SIG-M5 treated with dmso at 0.1 percent for 504 hours (cell line): ENCODE data around the gene LIPG.

Experiments used
- DNase-seq: peaks from one replicate; lab custom pipeline; 2025; ENCODE audit not compliant: unreplicated experiment; lab: John Stamatoyannopoulos, UW

Gene LIPG

GRCh38 chr18:49546278-49546677, 15.6 kb upstream of the LIPG start:
- no peak for DNase-seq

GRCh38 chr18:49546719-49547273, 15.1 kb upstream of the LIPG start:
- no peak for DNase-seq

GRCh38 chr18:49547701-49548100, 14.2 kb upstream of the LIPG start:
- DNase-seq = peak; percentile 52

GRCh38 chr18:49548229-49548636, 13.6 kb upstream of the LIPG start:
- no peak for DNase-seq

GRCh38 chr18:49550621-49551339, 11.1 kb upstream of the LIPG start:
- no peak for DNase-seq

GRCh38 chr18:49553003-49553402, 8.9 kb upstream of the LIPG start:
- no peak for DNase-seq

GRCh38 chr18:49555641-49556040, 6.2 kb upstream of the LIPG start:
- DNase-seq = no peak

GRCh38 chr18:49558356-49558755, 3.5 kb upstream of the LIPG start:
- no peak for DNase-seq

- DNase-seq = peak; percentile 45
Observed at GRCh38 chr18:49559326-49559931, 2.4 kb upstream of the LIPG start.

GRCh38 chr18:49560277-49560623, 1.6 kb upstream of the LIPG start:
- DNase-seq = no peak

- no peak for DNase-seq
Observed at GRCh38 chr18:49560624-49561288, 1.1 kb upstream of the LIPG start.

GRCh38 chr18:49562481-49563129, 748 bp downstream of the LIPG start:
- no peak for DNase-seq

- no peak for DNase-seq
Observed at GRCh38 chr18:49563130-49563540, 1.3 kb downstream of the LIPG start.

GRCh38 chr18:49563701-49564517, 2.1 kb downstream of the LIPG start:
- DNase-seq = no peak

GRCh38 chr18:49564518-49564834, 2.6 kb downstream of the LIPG start:
- no peak for DNase-seq

GRCh38 chr18:49565101-49565500, 3.2 kb downstream of the LIPG start:
- no peak for DNase-seq

GRCh38 chr18:49565612-49566011, 3.8 kb downstream of the LIPG start:
- no peak for DNase-seq

- DNase-seq = no peak
Observed at GRCh38 chr18:49566217-49566770, 4.4 kb downstream of the LIPG start.

- DNase-seq = no peak
Observed at GRCh38 chr18:49566985-49567384, 5.1 kb downstream of the LIPG start.

- no peak for DNase-seq
Observed at GRCh38 chr18:49569724-49570123, 7.9 kb downstream of the LIPG start.

- DNase-seq = no peak
Observed at GRCh38 chr18:49570836-49571235, 9.0 kb downstream of the LIPG start.
